NCI-H1105 (cell line): ENCODE results near the gene DMD.
"Not testable (repeated sequence)": the region's sequence is repeated elsewhere in the genome, so short reads cannot be mapped to it uniquely, and the experiment has no call there.

Source experiments
- DNase-seq: peaks from one replicate; lab custom pipeline; 2025; lab: John Stamatoyannopoulos, UW

The DMD gene

DNA sequence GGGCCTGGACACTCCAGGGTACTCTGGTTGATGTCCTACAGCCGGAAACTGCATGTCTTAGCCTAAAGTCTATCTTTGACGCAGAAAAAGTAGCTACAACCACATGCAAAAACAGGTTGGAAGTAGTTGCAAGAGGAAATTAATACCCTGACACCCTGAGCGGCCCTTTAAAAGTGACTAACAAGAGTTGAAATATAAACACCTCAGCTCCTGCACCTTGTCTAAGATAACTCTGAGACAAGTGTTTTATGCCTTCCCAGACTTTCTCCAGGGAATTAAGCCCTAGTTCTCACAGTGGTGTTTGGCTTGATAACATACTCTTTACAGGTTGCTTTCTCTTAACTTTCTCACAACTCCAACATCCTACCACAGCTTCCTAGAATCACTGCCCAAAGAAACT is 943.1 kb downstream of the DMD start:
- no peak for DNase-seq

DNA sequence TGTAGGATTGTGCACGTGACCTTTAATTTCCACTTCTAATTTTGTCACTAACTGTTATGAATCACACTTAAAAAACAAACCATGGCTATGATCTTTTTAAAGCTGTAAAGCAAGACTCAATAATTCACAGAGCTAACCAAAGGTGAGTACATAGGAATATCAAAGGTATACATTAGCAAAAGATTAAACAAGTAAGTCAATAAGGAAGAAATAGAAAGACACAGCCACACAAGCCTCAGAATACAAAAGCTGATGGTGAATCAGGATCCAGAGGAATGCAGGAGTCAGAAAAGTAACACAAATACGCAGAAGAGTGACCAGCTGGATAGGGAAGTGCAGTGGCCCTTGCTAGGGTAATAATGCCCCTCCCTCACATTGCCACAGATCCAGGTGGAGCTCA is 943.6 kb downstream of the DMD start:
- no peak for DNase-seq

DNA sequence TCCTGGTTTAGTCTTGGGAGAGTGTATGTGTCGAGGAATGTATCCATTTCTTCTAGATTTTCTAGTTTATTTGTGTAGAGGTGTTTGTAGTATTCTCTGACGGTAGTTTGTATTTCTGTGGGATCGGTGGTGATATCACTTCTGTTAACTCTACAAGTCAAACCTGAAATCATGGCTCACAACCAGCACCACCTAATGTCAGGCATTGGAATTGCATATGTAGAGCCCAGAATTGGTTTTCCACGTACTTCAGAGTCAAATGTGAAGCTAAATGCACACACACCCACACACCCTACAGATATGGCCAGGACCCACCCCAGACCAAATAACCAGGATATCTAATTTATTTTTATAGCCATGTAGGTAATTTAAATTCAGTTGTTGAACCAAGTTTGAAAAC is 964.7 kb downstream of the DMD start:
- DNase-seq = not testable (repeated sequence)

DNA sequence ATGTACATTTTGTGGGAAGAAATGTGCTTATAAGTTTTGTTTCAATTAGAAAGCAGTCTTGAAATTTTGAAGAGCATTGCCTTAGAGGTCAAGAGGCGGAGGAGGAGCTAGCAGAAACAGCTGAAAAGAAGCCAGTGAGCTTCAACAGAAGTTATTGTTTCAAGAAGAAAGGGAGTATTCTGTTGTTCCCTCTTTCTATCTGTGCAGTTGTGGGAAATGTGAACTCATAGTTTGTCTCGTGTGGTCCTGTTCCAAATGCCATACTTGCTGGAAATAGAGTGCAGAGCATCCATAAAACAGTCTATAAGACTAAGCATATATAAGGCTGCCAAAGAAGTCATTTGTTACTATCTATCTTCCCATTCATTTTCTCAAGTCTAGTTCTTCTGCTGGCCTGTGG is 1015.7 kb downstream of the DMD start:
- DNase-seq = no peak

DNA sequence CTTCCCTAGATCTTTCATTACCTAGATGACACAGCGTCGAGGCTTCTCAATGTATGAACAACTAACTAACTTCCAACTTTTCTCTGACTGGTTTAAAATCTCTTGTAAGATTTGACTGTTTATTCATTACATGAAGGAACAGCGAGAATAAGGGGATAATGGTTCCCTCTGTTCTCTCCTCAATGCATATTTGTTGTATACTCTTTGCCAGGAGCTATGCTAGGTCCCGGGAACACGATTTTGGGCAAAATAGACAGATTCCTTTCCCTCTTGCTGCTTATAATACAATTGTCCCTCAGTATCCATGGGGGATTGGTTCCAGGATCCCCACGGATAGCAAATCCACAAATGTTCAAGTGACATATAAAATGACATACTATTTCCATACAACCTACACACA is 1020.0 kb downstream of the DMD start:
- no peak for DNase-seq

DNA sequence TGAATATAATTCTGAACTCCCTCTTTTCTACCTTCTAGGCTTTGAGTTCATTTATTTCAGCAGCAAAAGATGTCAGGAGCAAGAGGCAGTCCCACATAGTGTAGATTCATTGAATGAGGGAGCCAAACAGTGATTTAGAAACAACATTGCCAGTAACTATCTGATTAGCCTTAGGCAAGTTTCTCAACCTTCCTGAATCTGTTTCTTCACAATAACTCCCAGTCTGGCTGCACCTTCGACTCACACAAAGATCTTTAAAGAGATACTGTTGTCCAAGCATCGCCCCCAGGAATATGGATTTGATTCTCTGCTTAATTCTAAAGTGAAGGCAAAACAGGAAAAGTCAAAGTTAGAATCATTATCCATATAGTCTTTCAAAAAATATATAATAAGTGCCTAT is 1026.2 kb downstream of the DMD start:
- DNase-seq = no peak

DNA sequence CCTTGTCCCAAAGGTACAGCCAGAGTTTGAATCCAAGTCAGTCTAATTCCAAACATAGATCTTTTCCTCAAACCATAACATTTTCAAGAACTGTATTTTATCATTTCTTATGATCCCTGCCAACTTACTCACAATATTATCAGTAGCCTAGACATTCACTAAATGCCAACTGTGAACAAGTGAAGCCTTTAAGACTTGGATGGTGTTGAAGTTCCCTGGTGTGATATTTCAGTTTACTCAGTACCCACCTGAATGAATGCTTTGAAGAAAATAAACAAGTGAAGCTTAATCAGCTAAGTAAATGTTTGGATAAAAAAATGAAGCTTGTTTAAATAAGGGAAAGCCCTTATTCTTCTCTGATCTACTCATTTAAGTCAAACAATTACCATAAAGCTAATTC is 1028.3 kb downstream of the DMD start:
- DNase-seq = no peak

DNA sequence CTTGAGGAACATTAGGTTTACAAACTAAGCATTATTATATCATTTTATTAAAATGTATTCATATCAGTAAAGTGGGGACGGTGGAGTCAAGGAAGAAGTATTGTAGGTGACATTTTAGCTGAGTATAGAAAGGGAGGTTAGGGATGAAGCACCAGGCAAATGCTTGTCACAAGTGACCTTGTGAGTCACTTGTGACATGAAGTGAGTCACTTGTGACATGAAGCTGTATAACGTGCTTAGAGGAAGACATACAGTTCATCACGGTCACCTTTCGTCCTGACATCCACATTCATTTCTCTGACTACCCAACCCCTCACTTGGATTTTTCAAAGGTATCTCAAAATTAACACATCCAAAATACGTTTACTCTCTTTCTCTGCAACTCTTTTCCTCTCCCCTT is 1034.8 kb downstream of the DMD start:
- DNase-seq = no peak

DNA sequence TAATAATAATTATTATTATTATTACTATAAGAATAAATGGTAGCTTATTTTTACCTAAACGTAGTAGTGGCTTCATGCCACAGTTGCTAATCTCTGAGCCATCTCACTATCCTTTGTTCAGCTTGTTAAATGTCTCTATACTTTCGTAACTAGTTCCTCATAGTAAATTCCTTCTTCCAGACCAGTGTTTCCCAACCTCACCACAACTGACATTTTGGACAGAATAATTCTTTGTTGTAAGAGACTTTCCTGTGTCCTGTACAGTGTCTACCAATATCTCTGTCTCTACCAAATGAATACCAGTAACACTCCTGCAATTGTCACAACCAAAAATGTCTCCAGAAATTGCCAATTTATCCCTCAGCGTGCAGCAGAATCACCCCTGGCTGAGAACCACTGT is 1040.9 kb downstream of the DMD start:
- no peak for DNase-seq

DNA sequence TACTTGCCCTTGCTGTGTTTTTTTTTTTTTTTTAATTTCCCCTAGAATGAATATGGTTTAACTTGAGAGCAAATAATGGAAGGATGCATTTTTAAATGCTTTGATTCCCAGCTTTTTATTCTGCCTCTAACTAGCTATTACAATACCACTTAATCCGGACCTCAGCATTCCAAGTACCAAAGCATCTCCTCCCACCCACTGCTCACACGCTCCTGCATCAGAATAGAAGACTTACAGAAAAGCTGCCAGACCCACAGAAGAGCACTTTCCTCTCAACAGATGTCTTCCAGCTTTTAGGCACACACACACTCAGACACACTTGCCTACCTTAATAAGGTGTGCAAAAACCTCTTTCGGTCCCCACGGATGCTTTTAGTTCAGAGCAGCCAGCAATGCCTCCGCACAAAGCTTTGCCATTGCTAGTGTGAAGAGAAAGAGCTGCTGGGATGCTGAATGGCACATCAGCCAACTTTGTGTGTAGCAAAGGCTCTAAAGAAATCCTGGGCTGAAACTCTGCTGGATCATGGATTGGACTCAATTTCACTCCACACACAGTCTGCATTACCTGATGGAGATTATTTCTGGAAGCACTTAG is 1056.2 kb downstream of the DMD start:
- DNase-seq = no peak

DNA sequence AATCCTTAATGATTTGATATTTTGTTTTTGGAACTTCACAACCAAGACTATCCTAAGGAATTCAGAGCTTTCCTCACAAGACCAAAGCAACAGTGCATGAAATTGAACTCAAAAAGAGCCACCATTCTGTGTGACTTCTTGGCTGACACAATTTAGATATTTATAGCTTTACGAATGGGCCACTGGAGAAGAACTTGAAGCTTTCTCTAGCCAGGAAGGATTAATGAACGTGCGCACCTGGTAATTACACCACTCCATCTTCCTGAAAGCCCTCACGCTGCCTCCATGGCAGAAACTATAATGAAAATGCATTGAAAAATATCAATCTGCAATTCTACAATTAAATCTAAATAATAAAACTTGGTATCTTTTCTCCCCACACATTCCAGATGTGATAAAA is 1057.8 kb downstream of the DMD start:
- DNase-seq = no peak

DNA sequence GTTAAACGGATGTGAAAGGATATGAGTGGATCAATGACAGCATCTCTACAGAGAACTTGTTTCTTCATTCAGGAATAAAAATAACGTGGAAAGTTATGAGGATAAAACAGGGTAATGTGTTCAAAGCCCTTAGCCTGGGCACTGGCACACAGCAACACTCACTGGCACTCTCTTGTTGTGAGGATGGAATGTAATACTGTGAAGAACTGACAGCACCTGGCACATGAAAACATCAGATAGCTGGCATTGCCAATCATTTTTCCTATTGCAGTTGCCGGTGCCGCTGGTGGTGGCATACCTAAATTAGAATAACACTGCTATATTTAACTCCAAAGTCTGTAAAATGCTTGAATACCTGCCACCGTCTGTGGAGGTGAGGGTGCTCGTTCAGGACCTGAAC is 1061.2 kb downstream of the DMD start:
- DNase-seq = no peak

DNA sequence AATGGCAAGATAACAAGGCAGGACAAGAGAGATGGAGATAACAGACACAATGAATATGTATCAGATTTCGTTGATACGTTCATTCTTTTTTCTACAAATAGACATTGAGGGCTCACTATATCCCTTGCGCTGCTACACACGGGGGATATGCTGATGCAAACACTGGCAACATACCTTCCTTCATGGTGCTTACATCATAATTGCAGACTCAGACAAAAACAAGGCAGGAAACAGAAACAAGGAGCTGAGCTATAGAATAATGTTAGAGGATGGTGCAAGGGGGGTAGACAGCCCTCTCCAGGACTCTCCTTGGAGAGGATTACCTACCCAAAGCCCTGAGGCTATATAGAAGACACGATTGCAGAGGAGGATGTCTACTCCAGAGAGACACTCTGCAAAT is 1069.5 kb downstream of the DMD start:
- DNase-seq = no peak

DNA sequence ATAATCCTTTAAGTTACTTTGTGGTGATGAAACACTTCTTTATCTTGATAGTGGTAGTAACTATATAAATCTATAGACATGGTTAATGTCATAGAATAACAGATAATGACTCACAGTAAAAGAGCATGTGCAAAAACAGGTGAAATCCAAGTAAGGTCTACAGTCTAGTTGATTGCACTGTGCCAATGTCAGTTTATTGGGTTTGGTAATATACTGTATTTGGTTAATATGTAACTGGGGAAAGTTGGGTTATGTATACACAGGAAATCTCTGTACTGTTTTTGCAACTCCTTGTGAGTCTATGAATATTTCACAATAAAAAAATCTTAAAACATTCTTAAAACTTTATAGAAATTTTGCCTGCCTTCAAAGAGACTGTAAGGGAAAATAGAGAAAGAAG is 1071.9 kb downstream of the DMD start:
- no peak for DNase-seq

DNA sequence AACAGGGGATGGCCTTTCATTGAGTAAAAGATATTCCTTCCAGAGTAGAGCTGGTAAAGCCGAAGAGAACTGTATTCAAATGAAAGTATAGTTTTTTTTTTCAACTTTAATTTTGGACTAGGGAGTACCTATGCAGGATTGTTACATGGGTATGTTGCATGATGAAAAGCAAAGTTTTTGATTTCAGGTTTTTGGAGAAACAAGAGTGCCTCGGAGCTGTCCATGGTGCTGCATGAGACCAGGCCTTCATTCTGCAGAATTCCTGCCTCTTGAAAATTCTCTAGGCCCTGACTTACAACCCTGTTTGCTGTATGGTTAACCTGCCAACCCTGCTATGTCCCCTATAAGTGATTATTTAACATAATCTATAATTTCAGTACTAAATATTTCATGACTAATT is 1073.8 kb downstream of the DMD start:
- no peak for DNase-seq

DNA sequence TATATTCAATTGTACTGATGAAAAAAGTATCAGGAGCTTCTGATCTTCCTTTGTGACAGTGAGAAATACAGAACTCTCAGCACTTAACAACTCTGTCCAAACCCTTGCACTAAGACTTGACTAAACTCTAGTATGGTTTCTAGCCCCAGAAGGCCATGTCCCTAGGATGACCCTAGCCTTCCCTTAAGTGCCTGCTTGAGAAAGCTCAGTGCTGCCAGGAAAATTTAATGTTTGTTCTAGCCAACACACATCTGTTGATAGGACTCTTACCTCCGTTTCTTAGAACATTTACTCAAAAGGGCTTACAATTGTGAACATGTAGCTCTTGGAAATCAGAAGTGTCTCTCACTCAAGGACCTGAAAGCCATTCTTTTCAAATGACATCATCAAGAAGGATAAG is 1084.4 kb downstream of the DMD start:
- no peak for DNase-seq

DNA sequence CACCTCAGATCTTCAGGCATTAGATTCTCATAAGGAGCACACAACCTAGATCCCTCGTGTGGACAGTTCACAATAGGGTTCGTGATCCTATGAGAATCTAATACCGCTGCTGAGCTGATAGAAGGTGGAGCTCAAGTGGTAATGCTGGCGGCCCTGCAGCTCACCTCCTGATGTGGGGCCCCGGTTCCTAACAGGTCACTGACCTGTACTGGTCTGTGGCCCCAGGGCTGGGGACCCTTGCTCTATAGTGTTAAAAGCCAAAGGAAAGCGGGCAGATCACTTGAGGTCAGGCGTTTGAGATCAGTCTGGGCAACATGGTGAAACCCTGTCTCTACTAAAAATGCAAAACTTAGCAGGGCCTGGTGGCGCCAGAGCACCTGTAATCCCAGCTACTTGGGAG is 1092.5 kb downstream of the DMD start:
- DNase-seq = no peak

DNA sequence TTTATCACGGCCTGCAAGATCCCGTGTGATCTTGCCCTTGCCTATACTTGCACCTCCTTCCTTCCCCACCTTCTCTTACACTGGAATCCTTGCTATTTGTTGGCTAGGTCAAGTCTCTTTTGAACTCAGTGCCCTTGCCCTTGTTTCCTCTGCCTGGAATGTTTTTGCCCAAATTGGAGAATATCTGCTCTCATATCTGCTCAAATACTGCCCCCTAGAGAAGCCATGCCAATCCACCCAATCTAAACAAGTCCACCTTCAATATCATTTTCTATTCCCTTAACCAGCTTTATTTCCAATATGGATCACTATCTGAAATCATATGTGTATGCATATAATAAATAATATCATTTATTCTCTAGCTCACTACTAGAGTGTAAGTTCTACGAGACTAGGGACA is 1095.3 kb downstream of the DMD start:
- no peak for DNase-seq

DNA sequence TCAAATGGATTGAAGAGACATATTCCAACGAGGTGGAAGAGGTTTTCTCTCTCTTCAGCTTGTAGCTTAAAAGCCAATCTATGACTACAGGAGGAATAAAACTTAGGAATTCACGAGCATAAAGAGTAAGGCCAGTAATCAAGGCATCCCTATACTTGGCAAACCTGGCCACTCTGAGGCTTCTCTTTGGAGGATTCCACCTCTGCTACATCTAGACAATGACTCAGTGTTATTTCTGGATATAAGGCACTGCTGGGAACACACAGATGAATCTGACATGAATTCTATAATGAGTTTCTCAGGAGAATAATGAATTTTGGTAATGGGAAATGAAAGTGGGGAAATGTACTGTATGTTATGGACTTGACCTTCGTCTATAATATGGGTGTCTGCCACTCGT is 1123.7 kb downstream of the DMD start:
- no peak for DNase-seq

DNA sequence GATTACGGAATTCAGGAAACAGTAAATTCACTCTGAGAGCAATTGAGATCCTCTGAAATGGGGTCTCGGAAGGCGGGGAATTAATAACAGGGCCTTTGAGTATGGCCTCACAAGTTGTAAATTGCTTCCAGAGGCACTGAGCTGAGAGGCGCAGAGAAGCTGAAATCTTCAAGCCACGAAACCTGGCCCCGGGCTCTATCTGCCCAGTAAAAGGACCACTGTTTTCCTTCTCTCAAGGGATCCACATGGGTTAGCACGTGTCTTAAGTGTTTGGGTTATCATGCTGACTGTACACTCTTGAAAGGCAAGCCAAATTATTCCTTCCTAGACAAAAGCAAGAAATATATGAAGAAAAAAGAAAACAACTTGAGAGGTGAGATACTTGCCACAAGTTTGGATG is 1126.6 kb downstream of the DMD start:
- no peak for DNase-seq

DNA sequence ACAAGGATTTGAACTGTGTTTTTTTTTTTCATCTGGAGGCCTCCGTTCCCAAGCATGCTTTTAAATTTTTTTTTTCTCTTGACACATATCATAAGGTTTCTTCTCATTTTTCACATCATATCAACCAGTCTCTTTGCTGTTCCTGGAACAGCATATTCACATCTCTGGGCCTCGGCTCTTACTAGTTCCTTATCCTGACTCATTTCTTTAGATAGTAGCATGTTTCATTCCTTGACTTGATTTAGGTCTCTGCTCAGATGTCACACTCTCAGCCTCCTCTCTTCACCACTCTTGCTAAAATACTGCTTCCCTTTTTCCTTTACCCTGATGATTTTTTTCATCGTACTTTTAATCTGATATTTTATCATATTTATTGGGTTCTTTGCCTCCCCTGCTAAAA is 1163.1 kb downstream of the DMD start:
- DNase-seq = no peak

DNA sequence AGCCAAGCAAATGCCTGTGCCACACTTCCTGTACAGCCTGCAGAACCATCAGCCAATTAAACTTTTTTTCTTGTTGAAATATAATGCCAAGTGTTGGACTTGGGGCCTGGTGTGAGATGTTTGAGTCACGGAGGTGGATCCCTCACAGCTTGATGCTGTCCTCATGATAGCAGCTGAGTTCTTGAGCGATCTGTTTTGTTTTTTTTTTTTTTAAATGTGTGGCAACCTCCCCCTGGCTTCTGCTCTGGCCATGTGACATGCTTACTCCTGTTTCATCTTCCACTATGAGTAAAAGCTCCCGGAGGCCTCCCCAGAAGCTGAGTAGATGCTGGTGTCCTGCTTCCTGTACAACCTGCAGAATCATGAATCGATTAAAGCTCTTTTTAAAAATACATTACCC is 1166.2 kb downstream of the DMD start:
- no peak for DNase-seq

DNA sequence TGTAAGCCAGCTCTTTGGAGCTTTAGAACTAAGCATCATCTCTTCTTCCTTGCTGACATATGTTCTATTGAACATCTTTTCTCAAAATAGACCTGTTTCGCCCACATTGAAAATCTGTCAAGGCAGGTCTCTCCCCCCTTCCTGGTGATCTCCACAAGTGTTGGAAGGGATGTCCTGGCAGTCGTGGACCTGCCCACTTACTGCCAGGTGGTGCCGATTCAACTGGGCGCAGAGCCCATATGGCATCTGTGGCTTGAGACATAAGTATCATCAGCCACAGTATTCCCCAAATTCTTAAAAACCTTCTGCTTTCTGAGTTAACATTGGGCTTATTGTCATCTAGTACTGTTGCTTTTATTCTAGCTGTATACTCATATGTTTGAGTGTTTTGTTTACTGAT is 1170.2 kb downstream of the DMD start:
- DNase-seq = no peak

DNA sequence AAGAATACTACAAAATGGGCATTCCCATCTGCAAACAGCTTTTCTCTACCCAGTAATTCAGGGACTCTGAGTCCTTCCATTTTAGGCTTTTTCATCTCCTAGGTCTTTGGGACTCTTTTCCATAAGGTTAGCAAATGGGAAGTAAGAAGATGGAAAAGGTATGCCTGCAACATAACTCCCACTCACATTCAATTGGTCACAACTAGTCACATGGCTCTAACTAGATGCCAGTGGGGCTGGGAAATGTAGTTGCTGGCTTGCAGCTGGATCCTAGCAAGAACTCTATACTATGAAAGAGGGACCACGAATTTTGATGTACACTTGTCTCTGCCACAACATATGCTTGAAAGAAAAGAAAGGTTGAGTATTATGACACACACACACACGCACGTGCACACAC is 1184.6 kb downstream of the DMD start:
- no peak for DNase-seq

DNA sequence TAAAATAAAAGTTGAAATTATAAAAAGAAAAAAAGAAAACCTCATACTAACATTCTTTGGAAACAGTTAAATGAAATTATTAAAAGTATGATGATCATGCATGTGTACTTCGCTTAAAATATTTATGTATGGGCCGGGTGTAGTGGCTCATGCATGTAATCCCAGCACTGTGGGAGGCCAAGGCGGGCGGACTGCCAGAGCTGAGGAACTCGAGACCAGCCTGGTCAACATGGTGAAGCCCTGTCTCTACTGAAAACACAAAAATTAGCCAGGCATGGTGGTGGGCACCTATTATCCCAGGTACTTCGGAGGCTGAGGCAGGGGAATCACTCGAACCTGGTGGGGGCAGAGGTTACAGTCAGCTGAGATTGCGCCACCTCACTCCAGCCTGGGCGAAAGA is 1187.3 kb downstream of the DMD start:
- DNase-seq = no peak
